ENCODE measurements around the gene MRTFA.

The MRTFA gene

DNA sequence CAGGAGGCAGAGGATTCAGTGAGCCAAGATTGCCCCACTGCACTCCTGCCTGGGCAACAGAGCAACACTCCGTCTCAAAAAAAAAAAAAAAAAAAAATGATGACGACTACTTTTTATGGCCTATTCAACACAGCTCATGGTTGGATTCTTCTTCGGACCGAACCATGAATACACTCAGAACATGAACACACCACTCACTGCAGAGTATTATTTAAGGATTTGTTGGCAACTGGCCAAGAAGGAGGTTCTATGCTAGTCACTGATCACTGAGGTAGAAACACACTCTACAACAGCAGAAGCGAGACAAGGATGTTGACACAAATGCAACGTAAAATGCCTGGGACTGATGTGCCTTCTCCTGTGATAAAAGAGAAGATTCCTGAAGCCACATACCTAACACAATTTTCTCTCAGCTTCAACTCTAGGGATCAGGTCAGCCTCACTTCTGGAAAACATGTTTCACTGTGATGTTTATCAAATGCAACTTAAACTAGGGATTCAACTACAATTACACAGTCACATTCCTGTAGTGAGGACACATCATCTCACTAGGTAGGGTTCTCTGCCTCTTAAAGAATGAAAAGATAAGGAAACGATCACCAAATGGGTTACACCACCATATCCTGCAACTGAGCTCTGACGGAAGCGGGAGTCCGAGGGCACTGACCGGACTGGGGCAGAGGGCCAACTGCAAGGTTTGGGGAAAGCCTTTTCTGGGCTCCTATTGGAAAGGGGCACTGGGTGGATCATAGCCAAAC lies 183.6 kb downstream of the MRTFA start:
- no peak for DNase-seq

DNA sequence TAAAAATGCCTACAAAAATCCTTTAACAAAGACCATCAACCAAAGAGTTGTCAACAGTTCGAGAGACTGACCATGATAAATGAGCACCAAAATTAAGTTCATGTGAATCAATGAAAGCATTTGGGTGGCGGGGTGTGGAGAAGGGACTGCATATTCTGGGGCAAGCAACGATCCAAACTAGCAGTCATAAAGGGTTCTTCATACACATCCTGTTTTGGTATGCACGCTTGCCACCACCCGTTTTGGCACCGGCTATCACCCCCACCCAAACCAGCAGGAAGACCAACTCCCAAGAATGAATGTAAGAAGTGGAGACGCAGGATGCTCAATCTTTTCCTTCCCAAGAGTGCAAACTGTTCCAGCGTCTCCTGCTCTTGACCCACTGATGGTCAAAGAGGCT lies 185.3 kb downstream of the MRTFA start:
- DNase-seq: peak; percentile 81

DNA sequence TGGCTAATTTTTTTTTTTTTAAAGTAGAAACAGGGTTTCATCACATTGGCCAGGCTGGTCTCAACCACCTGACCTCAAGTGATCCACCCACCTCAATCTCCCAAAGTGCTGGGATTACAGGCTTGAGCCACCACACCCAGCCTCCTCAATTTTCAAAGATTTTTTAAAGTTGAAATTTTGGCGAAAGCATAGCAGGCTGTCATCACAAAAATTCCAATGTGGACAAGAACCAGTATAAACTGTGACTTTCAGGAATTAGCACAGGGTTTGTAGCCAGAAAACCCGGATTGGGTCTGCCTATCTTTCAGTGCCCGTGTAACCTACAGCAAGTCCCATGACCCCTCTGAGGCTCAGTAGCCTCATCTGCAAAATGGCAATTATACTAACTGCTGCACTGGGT lies 185.9 kb downstream of the MRTFA start:
- DNase-seq: no peak

DNA sequence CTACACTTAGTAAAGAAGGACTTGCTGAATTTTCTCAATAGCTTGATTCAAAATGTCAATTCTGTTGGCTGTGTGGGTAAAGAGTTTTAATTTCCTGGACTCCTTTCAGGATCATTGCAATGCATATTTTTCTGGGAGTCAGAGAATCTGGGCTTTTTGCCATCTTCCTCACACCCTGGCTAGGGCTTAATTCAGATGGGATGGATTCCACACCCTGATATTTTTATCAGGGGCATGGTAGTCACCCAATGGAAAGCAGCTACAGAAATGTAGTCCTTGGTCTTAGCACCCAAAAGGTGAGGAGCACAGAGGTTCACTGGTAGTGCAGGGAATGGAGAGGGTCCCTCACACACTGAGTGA lies 186.9 kb downstream of the MRTFA start:
- peak; percentile 90 for DNase-seq

DNA sequence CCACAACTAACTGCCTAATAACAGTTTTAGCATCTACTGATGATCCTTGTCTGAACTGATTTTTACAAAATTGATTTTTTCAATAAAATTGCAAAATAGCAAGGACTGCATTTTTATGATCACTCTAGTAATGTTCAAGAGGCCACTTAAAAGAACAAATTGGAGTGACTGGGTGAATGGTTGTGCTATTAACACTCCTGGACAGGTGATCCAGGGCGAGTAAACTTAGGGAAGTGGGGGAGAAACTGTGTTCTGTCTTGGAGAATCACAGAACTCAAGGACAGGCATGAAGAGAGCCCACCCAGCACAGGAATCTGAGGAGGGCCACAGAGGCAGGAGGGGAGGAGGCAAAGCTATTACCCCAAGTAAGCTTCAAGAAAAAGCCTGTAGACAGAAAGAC lies 190.3 kb downstream of the MRTFA start:
- no peak for DNase-seq

DNA sequence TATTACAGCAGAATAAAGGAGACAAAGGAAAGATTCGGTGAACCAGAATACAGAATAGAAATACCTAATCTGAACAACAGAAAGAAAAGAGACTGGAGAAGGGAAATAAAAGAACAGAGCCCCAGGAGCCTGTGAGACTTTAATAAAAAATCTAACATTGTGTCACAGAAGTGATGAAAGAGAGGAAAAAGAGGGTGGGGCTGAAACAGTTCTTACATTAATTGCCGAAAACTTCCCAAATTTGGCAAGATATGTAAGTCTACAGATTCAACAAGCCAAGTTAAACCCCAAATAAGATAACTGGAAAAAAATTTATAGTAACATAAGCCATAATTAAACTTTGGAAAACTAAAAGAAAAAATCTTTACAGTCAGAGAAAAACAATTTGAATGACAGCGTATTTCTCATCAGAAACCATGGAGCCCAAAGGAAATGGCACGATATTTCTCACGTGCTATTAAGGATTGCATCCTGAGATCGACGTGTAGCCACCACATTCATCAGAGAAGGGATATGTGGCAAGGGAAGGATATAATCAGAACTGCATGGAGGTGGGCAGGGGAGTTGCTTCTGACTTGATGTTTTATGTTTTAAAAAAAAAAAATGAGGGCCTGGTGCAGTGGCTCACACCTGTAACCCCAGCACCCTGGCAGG lies 192.2 kb downstream of the MRTFA start:
- no peak for DNase-seq

DNA sequence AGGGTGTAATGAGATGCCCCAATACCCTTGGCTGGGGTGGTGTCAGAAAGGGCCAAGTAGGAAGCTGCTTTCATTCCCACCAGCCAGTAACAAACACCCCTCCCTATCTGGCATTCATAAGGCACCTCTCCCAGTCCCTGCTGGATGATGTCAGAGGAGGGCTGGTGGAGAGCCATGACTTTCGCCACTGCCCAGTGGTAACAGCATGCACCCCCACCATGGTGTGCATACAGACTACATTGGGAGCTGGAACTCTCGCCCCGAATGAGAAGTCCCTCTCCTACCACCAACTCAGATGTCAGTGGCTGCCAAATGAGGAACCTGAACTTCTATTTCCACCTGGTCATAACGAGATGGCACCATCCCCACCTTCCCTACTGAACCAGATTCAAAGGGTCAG lies 192.8 kb downstream of the MRTFA start:
- no peak for DNase-seq

DNA sequence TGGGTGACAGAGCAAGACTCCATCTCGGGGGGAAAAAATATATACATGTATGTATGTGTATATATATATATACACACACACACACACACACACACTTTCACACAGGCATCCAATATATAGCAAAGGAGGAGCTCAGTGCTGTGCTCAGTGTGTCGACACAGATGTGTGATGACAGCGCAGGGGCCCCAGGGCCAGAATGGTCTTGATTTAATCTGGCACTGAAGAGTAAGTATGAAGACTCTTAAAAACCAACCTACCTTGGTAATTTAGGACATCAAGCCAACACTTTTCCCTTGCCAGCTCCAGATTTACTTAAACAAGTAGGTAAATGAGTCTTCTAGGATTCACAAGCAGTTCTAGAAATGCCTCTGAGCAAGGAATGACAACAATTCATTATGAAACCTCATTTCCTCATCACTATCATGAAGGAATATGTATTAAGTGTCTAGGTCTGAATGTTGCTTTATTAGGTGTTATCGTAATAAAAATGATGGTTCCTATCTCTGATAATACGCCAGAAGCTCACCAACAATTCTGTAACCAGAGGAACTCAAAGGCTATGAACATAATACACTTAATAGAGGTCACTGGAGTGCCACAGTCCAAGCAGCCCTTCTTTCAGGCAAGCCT lies 194.6 kb downstream of the MRTFA start:
- DNase-seq: no peak

DNA sequence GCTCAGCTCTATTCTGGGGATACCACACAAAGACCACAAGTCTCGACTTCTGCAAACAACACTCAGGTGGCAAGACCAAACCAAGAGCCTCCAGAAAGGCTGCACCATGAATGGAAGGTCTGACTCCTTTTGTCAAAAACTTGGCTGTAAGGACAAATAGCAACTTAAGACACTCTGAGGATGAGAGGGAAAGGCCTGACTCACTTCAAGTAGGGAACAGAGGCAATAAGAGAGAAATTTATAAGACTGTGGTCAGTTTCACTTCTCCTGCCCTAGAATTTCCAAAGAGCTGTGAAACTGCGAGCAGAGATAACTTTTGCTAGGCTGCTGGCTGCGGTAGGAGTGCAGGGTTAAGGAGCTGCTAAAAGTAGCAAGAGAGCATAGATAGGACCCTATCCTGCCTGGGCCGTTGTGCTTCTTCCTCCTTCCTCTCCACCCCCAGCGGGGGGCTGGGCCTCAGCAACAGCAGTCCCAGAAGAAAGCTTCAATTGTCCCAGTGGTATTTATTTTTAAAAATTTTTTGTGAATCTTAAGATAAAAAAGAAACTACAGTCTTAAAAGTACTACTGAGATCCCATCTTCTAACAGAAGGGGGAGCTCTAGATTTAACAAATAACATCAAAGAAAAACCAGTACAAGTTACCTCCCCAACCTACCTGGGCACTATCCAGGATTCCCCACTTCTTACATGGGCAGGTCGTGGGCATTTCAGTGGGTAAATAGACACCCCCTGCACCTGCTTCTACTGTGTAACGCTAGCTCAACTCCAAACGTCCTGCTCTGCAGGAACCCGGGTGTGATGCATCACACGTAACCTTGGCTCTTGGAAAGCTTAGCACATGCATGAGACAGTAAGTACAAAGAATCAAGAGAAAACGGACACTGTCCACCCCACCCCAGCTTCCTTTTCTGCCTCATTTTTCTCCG lies 199.8 kb downstream of the MRTFA start:
- DNase-seq: peak; percentile 44

DNA sequence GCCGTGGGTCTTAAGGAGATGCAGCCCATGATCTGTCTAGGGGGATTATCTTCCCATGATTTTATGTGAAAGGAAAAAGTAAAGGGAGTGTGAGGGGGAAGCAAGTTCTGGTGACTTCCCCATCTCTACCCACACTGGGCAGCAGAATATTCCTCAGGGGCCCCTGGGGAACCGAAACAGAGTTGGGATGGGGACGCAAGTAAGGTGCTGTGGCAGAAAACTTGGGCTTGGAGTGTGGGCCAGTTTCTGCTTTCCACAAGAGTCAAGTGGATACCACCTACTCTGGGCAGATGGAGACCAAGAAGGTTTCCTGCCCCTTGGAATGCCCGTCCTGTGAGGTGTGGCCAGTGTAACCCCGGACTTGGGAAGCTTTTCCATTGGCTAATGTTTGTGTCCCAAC lies 201.8 kb downstream of the MRTFA start:
- DNase-seq: no peak

DNA sequence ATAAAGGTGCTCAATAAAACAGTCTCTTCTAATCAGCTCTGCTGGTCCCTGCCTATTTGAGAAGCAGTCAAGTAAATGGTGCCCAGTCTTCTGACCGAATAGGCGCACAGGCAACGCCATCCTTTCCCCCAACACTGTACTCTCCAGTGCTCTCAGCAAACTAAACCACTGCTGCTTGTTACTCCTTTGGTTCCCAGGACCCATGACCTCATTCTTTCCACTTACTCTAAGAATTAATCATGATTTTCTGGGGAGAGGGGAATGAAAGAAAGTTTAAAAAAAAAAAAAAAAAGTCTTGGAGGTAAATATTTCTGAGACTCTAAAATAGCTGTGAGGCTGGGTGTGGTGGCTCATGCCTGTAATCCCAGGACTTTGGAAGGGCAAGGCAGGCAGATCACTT lies 202.4 kb downstream of the MRTFA start:
- peak; percentile 49 for DNase-seq

DNA sequence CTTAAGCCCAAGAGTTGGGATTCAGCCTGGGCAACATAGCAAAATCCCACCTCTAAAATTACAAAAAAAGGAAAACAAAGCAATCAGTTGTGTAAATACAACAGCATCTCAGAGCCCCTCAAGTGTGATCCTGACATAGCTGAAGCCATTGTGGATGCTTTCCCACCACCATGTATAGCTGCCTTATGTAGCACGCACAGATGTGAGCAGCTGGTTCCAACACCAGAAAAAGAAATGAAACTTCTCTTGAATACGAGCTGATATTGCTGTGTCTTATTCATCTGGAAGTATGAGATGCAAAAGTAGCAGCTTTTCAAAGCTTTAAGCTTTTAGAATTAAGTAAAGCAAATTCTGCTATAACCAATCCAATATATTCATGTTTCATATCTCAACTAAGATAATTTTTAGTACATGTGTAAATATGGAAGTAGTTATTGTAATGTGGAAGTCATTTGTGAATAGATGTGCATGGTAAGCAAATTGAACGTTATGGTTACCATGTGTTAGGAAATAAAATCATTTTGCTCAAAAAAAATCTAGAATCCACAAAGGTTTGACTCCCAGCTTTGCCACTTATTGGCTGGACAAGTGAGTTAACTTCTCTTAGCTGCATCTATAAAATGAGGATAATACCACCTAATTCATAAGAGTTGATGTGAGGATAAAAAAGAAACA lies 203.0 kb downstream of the MRTFA start:
- DNase-seq: no peak

DNA sequence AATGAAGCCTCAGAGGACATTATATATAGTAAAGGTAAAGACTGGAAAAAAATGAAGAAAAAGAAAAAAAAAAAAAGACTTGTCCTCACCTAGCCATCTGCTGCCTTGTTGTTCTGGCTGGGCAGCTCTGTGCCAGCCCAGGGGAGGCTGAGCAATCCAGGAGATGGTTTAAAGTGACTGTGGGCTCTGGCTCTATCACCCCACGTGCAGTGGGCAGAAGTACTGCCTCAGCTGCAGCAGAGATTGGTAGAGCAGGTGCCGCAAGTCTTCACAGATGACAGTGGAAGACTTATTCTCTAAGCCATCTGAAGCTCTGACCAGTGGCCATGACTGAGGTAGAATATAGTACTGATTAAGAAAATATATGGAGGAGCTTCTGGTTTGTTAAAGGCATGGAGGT lies 203.9 kb downstream of the MRTFA start:
- DNase-seq: no peak

DNA sequence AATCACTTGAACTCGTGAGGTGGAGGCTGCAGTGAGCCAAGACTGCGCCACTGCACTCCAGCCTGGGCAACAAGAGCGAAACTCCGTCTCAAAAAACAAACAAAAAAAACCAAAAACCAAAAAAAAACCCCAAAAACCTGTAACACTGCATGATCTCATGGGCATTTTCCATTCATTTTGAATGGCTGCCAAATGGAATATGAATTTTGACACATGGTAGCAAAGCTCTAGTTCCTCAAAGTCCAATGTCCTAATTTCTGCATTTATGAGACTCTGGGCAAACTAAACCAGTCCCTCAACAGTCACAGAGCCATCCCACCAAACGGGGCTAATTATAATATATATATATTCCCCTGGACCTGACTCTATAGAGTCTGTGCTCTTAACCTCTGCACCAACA lies 204.4 kb downstream of the MRTFA start:
- no peak for DNase-seq

DNA sequence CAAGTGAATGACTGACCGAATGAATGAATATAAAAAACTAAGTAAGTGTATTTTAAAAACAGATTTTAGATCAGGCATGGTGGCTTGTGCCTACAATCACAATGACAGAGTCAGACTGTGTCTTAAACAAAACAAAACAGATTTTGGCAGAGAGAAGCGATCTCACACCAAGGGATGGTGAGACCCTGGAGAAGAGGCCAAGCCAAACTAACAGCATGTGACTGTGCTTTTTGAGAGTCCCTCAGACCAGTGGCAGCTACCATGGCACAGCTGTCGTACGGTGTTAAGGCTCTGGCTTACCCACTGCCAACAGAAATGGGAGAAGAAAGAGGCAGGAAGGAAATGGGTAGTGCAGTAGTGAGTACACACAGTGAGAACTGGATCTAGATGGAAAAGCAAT lies 205.5 kb downstream of the MRTFA start:
- DNase-seq: no peak

DNA sequence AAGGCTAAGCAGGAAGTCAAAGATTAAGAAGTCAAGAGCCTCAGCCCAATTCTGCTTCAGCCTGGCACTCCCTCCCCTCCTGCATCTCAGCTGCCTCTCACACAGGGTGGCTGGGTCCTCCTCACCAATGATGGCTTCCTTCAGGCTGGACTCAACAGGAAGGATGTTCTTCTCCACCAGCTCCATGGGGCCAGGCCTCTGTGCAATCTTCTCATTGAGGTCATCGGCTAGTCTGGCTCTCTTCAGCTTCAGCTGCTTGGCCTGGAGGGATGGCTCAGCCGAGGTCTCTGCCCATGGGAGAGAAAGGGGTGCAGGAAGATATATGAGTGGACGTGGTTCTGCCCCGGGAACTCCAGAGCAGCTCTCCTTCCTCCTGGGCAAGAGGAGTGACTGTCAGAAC lies 207.0 kb downstream of the MRTFA start:
- DNase-seq: no peak

DNA sequence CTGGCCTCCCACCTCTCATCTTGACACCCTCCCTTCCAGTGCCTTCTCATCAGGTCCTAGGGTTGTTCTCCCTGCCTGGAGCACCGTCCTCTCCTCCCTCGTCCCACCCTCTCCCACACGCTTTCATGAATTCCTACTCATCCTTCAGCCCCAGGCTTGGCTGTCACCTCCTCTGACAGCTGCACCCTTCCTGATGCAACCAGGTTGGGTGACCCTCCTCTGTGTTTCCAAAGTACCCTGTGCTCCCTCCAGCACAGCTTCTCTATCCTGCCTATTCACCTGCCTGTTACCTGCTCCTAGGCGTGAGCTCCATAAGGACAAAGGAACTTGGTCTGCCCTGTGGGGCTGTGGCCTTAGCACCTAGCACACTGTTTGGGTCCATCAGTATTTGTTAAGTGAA lies 207.7 kb downstream of the MRTFA start:
- no peak for DNase-seq

DNA sequence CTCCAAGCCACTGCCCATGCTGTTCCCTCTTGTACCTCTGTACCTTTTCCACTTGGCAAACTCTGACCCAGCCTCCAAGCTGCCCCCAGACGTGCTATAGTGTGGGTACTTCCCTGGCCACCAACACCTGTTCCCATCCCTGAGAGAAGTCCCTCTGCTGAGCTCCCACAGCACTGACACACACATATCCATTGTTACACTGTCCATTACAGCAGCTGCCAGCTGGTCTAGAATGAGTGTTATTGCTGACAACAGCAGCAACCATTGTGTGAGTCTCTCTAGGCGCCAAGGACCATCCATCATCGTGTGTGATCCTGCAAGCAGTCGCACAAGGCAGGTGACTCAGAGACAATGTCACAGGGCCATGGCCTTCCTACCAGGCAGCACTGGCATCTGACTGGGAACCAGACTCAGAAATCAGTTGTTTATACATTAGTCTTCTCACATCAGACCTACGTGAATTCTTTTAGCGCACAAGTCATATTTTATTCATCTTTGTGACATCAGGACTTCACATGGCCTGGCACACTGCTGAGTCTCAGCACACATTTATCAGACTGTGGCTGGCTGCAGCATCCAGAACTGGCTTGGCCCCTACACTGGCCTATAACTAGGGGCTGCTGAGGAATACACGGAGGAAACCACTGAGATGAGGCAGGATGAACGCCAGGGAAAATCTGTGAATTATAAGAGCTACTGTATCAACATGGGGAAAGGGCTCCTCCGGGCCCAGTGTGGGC lies 209.8 kb downstream of the MRTFA start:
- DNase-seq: no peak

DNA sequence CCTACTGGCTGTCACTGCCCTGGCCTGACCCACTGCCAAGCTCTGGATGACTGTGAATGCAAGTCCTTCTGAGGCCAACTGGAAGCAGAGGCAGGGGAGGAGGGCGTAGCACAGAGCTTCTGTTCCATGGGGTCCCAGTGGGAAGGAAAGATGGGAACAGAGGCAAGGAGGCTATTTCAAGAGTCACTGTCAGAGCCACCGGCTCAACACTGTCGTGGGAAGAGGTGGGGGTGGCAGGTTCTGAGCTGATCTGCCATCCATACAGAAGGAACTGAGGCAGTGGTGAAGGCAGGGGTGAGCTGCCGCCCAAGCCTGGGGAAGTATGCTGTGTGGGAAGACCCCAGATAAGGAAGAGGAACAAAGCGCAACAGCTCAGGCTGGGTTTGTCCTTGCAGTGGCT lies 211.4 kb downstream of the MRTFA start:
- no peak for DNase-seq

DNA sequence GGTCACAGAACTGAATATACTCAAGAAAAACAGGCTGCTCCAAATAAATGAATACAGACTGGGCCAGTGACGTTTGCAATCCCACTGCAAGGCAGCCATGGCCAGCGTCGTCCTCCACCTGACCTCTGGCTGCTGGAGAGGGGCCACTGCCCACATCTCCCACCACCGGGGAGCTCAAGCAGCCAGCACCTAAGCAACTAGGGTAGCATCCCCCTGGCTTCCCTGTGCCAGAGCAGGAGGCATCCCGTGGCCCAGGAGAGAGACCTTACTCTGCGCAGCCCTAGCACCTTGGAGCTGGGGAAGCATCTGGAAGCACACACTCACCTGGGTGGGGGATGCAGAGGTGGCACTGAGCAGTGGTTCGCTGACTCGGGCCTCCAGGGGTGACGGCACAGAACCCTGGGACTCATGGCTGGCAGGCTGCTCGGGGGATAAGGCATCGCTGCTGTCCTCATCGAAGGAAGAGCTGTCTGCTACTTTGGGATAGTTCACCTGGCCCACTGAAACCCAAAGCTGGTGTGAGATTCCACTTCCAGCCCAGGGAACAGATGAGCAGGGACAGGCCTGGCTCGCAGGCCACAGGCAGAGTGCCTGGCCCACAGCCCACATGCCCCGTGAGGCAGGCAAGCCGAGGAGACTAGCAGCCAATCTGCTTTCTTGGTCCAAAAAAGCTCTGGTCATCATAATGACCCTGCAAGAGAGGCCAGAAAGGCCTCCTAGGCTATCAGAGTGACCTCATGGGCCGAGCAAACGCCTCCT lies 212.5 kb downstream of the MRTFA start:
- DNase-seq: no peak

DNA sequence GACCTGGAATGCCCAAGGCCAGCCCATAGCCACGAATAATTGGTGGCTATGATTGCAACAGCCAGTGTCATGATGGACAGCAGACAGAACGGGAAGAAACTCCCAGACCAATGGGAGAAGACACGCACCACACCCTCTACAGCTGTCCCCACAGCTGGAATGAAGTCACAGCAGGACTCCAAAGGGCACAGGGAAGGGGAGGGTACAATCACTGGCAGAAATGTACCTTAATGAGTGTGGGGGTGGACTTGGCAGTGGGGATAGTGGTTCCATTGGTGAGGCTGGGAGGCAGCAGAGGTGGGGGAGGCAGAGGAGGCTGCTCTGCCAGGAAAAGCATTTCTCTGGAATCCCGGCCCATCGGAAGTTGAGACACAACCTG lies 213.2 kb downstream of the MRTFA start:
- no peak for DNase-seq
